Measurements from ENCODE around the gene RACK1.

RACK1 gene

DNA sequence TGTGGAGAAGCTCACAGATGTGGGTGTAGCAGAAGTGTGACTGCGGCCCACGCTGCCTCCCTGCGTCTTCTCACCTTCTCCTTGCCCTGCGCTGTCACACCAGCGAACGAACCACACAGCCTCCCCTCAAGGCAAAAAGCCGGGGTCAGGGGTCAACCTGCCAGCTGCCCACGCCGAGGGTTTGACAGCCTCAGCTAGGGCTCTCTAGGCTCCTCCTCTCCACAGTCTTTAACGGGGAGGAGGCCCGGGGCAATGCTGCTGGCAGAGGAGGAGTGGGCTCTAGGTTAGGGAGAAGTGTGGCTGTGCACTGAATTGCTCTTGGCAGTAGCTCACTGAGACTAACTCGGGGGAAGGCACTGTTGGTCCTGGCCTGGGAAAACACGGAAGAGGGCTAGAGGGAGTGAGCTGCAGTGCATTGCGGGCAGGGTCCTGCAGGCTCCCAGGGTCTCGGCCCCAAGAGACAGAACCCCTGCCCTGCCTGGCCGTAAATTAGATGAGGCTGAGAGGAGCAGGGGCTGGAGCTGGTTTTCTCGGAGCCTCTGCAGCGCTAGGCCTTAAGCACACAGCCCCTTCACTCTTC lies 21.5 kb upstream of the RACK1 start:
- TF ChIP-seq, protein P1, sequence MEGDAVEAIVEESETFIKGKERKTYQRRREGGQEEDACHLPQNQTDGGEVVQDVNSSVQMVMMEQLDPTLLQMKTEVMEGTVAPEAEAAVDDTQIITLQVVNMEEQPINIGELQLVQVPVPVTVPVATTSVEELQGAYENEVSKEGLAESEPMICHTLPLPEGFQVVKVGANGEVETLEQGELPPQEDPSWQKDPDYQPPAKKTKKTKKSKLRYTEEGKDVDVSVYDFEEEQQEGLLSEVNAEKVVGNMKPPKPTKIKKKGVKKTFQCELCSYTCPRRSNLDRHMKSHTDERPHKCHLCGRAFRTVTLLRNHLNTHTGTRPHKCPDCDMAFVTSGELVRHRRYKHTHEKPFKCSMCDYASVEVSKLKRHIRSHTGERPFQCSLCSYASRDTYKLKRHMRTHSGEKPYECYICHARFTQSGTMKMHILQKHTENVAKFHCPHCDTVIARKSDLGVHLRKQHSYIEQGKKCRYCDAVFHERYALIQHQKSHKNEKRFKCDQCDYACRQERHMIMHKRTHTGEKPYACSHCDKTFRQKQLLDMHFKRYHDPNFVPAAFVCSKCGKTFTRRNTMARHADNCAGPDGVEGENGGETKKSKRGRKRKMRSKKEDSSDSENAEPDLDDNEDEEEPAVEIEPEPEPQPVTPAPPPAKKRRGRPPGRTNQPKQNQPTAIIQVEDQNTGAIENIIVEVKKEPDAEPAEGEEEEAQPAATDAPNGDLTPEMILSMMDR (IDR thresholded peaks at IDR 0.05; ENCODE audit: insufficient read depth, low read length, poor library complexity, severe bottlenecking) = no peak
- no peak for DNase-seq (ENCODE audit: extremely low read depth, insufficient read length)

DNA sequence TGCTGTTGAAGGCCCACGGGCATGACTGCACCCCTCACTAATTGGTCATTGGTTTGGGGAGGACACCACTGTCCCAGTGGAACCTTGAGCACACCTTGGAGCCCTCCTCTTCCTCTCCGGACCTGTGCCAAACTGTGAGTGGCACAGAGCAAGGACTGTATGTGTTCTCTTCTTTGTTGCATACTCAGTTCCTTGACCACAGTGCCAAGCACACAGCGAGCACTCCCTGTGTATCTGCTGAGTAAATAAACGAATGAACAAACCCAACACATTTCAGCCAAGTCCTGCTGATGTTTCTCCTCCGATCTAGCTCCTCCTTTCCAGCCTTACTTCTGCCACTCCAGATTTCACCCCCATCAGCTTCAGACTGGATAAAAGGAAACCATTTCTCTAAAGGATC lies 19.9 kb upstream of the RACK1 start:
- H3K4me3 ChIP-seq (replicated peaks; ENCODE audit: low read depth, low read length) = no peak overlapping the region
- DNase-seq (ENCODE audit: extremely low read depth, insufficient read length) = no peak
- H3K27me3 ChIP-seq (replicated peaks; ENCODE audit: control insufficient read depth, insufficient read depth, low read length) = no peaks in the 10 kb centered on the region
- TF ChIP-seq, protein P1 (IDR thresholded peaks at IDR 0.05; ENCODE audit: insufficient read depth, low read length, poor library complexity, severe bottlenecking) = no peak
- peaks cover 2% of the 10 kb centered on the region for H3K36me3 ChIP-seq (ENCODE audit: control insufficient read depth, insufficient read depth, low read length)

More for the DNA sequence above, 21.5 kb upstream of the RACK1 start:
- Histone ChIP-seq H3K4me3 (replicated peaks; ENCODE audit: low read depth, low read length) (no peak overlapping the region), H3K36me3 (ENCODE audit: control insufficient read depth, insufficient read depth, low read length) (peaks cover 2% of the 10 kb centered on the region), H3K27me3 (replicated peaks; ENCODE audit: control insufficient read depth, insufficient read depth, low read length) (no peaks in the 10 kb centered on the region)

DNA sequence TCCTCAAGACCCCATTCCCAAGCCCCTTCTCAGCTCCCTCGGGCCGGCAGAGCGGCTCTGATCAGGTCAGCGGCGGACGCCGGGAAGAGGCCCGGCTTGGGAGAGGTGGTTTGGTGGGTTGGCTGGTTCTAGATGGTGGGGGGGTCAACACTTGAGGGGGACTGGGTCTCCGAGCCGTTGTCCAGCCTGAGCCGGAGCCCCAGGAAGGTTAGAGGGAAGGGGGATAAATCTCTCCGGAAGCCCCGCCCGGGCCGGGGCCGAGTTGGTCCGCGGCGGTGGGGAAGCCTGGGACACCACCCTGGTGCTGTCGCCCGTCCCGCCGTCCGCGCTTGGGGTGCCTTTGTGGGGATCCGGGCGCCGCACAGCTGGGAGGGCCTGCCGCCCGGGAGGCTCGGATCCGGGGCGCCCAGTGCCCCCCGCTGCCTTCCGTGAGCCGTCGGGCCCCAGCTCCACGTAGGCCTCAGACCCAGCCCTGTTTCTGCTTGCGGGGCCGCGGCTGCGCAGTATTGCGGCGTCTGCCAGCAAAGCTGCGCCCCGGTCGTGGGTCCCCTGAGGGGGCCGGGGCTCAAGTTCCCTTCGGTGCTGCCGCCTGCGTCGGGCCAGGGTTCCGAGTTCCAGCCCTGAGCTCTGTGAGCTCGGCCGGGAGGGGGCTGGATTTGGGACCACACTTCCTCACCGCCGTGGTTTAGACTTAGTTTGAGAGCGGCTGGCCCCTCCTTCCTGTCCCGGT lies 17.8 kb upstream of the RACK1 start:
- Histone ChIP-seq H3K36me3 (ENCODE audit: control insufficient read depth, insufficient read depth, low read length) (peaks cover 2% of the 10 kb centered on the region), H3K4me3 (replicated peaks; ENCODE audit: low read depth, low read length) (peak overlapping the region; percentile 94), H3K27me3 (replicated peaks; ENCODE audit: control insufficient read depth, insufficient read depth, low read length) (no peaks in the 10 kb centered on the region)
- peak; percentile 86 for DNase-seq (ENCODE audit: extremely low read depth, insufficient read length)
- TF ChIP-seq, protein P1 (IDR thresholded peaks at IDR 0.05; ENCODE audit: insufficient read depth, low read length, poor library complexity, severe bottlenecking) = no peak

DNA sequence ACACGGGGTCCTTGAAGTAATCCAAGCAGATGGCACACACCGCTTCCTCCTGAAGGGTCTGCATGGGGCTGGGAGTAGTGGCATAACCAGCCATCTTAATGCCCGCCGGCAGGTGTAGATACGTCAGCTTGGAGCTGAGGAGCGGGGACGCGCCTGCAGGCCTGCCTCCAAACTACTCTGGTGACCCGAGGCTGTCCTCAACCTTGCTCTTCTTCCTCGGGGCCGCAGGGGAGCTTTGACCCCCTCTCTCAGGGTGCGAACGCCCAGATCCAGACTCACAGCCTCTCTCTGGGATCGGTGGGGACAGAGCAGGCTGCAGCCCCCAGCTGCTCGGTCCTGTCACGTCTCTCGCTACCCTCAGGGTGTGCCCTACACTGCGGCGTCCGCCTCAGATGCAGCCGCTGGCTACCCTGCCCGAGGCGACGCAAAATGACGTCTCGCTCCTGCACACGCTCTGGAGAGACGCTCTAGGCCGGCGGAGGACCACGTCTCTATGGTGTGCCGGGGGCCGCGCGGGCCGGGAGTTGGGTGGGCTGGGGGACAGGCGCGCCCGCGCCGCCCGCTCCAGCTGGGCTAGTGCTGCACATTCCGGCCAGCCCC lies 17.1 kb upstream of the RACK1 start, which contains the start of gene TRIM52:
Gene TRIM52 (minus strand): TSS at position 424 of the 600 bp plus-strand sequence. CDS start 330 bp downstream, at position 94.
- peak; percentile 93 for DNase-seq (ENCODE audit: extremely low read depth, insufficient read length)
- H3K4me3 ChIP-seq (replicated peaks; ENCODE audit: low read depth, low read length) = peak within 1 kb of the TSS; percentile 94
- H3K27me3 ChIP-seq (replicated peaks; ENCODE audit: control insufficient read depth, insufficient read depth, low read length) = no peaks in the 10 kb centered on the region
- peaks cover 5% of the 10 kb centered on the region for H3K36me3 ChIP-seq (ENCODE audit: control insufficient read depth, insufficient read depth, low read length)
- TF ChIP-seq, protein P1 (IDR thresholded peaks at IDR 0.05; ENCODE audit: insufficient read depth, low read length, poor library complexity, severe bottlenecking) = no peak

DNA sequence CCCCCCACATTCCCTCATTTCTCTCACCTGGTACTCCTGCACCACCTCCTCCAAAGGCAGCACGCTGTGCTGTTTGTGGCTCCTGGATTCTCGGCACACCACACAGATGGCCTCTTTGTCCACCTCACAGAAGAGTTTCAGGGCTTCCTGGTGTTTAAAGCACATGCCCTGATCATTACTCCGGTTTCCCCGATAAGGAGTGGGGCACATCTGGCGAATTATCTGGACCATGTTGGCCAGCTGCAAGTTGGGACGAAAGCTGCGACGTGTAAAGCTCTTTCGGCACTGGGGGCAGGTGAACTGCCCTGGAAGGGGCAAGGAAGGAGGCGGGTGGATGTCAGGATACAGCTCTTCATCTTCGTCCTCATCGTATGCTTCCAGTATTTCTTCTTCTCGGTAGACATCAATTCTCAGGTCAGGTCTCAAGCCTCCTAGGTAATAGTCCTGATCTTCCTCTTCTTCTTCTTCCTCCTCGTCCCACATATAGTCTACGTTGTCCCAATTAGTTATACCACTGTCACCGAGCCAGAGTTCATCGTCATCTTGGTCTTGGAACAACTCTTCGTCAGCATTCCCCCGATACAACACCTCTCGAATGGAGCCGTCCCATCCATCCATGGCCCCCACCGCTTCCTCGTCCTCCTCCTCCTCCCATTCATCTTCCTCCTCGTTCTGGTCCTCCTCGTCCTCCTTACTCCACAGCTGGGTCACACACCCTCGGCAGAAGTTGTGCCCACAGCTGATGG lies 16.4 kb upstream of the RACK1 start:
- H3K27me3 ChIP-seq (replicated peaks; ENCODE audit: control insufficient read depth, insufficient read depth, low read length) = no peaks in the 10 kb centered on the region
- H3K4me3 ChIP-seq (replicated peaks; ENCODE audit: low read depth, low read length) = peak overlapping the region; percentile 94
- peaks cover 5% of the 10 kb centered on the region for H3K36me3 ChIP-seq (ENCODE audit: control insufficient read depth, insufficient read depth, low read length)
- TF ChIP-seq, protein P1 (IDR thresholded peaks at IDR 0.05; ENCODE audit: insufficient read depth, low read length, poor library complexity, severe bottlenecking) = no peak
- no peak for DNase-seq (ENCODE audit: extremely low read depth, insufficient read length)
